Pons (tissue), 1 donor: ENCODE measurements around the gene ABCA13.
A peak's percentile ranks its signal among the peaks of the same experiment; 100 is the strongest.

Source experiments
- DNase-seq: peaks from one replicate; pipeline ENCODE4 v3.0.0-alpha.2; 2016; ENCODE audit warnings: low spot score

ABCA13 gene

GRCh38 chr7:48366096-48366495 lies 194.8 kb downstream of the ABCA13 start:
- DNase-seq, result no peak

DNA sequence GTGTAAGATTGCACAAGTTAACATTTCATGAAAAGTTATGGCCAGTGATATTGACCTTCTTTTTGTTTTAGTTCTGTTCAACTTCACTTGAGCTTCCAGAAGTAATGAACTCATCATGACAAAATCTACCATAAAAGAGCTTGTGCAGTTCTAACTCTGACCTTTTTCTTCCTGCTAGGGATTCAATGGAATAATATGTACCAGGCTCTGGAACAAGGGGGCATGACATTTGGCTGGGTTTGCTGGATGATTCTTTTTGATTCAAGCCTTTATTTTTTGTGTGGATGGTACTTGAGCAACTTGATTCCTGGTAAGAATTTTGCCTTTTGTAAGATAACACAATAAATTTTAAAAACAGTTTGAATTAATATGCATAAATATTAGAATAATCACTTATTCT lies 205.0 kb downstream of the ABCA13 start:
- no peak for DNase-seq

GRCh38 chr7:48380921-48381320 lies 209.7 kb downstream of the ABCA13 start:
- DNase-seq, result no peak

DNA sequence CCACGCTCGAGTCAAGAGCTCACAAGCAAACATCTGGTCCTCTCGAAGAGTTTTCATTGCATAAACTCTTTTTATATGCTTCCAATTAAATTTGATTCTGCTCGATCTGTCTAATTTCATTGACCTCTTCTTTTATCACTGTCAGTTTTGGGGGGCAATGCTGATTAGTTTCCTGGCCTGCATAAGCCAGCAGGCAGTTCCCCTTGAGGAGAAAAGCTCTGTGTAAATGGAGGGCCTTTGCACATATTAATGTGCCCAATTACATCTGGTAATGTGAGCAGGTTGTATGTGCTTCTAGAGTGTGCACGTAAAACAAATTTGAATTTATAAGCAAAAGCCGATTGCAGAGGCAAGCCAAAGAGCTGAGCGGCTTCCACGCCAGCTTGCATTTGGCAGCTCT lies 210.3 kb downstream of the ABCA13 start:
- no peak for DNase-seq

GRCh38 chr7:48384180-48384752 lies 213.0 kb downstream of the ABCA13 start:
- DNase-seq, result no peak

DNA sequence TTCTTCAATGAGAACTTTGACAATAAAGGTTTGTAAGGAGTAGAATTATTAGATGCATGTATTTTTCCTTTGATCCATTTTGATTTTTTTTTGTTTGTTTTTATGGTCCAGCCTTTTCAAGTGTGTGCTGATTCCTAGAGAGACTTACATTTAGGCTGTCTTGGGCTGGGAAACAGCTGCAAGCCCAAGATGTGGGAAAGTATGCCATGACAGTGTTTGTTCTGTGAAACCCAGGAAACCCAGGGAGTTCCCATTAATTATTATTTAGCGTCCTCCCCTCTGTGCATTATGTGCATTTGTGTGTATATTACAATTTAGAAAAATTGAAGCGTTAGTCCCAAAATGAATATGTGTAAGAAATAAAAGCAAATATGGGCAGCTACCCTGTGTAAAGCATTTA lies 216.7 kb downstream of the ABCA13 start:
- DNase-seq, result no peak

DNA sequence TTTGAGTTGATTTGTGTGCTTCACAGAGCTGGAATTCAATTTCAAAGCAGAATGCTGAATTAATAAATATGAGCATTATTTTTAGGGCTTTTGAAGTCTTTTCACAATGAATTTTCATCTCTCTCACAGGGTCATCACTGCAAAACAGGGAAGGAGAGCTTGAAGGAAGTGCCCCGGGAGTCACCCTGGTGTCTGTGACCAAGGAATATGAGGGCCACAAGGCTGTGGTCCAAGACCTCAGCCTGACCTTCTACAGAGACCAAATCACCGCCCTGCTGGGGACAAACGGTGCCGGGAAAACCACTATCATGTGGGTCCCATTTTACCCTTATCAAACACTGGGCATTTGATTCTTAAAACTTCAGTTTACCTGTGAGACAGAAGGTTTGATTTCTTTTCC lies 217.7 kb downstream of the ABCA13 start:
- no peak for DNase-seq

GRCh38 chr7:48389977-48390376 lies 218.7 kb downstream of the ABCA13 start:
- DNase-seq, result peak; percentile 11

DNA sequence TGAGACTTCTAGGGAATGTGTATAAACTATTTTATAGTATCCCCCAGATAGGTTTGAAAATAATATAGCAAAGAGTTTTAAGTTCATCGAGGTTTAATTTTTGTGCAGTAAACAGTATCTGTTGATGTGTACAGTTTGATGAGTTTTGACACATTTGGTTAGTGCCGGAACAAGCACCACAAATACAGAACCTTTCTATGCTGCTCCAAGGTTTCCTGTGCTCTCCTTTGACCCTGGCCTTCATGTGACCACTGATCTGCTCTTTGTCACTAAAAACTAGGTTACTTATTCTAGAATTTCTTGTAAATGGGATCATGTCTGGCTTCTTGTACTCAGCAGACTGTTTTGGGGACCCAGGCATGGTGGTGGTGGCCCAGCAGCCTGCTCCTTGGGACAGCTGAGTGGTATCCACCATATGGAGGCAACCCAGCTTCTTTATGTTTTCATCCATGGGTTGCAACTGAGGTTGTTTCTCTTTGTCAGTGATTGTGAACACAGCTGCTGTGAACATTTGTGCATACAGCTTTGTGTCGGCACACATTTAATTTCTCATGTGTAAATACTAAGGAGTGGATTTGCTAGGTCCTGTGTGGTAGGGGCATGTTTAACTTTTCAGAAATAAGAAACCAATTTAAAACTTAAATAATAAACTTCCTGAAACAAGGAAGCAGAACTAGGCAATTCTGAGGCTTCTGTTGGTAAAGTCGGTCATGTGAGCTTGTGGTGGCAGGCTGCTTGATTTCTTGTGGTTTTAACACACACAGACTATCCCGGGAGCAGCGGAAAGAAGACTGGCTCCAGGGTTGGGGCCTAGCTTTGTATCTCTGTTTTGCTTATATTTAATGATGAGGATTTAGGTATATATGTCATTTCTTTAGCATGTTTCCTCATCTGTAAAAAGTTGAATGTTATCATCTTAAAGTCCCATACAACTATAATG lies 219.4 kb downstream of the ABCA13 start:
- peak; percentile 15 for DNase-seq

- DNase-seq, result no peak
These were observed 226.9 kb downstream of the ABCA13 start for GRCh38 chr7:48398191-48398590.

- no peak for DNase-seq
These were observed 231.5 kb downstream of the ABCA13 start for GRCh38 chr7:48402721-48403120.

GRCh38 chr7:48408731-48409130 lies 237.5 kb downstream of the ABCA13 start:
- no peak for DNase-seq

DNA sequence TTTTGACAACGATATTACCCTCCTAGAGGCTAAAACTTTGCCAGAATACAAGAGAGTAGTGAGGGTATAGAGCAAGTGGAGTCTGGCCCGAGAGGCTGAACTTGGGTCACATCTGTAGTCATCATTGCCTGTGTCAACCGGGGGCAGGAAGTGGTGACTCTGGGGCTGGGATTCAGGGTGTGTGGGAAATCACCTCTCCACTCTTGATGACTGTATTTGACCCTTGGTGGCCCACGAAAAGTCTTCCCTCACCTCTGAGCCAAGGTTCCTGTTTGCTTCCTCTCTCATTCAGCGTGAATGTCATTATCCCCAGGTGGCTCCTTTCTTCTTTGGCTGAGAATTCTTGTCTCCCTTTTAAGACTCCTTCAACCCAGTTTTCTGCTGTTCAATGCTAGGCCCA lies 240.4 kb downstream of the ABCA13 start:
- DNase-seq, result no peak

GRCh38 chr7:48414011-48414732 lies 242.9 kb downstream of the ABCA13 start:
- DNase-seq, result no peak

- no peak for DNase-seq
These were observed 245.2 kb downstream of the ABCA13 start for GRCh38 chr7:48416327-48416908.

DNA sequence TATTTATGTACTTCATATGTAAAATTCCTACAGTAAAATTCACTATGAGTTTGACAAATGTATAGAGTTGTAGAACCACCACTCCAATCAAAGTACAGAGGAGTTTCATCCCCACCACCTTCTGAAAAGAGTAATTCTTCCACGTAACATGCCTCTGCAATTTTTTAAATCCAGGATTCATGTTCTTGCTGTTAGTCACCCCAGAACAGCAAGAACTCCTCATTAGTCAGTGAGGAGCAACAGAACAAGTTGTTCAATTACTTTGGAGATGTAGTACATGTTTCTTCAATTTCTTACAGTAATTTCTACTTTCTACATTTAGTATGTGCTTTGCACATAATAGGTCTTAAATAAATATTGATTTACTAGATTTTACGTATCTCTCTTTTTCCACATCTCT lies 248.1 kb downstream of the ABCA13 start:
- DNase-seq, result no peak

GRCh38 chr7:48420206-48420605 lies 248.9 kb downstream of the ABCA13 start:
- no peak for DNase-seq

DNA sequence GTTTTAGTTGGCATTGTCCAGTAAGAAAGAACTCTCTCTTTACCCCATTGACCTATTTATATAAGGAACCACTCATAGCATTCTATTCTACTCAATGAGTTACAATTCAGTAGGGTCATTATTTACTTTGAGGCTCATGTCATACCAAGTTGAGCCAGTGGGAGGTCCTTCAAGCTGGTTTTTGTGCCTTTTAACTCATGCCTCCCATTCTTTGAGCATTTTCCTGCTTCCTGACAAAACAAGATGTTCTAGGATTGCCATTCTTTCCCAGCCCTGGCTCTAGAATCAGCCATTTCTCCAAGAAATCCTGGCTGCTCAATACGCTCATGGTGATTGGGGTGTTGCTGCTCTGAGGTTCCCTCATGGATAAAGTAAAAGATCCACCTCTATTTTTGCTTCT lies 250.1 kb downstream of the ABCA13 start:
- DNase-seq, result no peak

DNA sequence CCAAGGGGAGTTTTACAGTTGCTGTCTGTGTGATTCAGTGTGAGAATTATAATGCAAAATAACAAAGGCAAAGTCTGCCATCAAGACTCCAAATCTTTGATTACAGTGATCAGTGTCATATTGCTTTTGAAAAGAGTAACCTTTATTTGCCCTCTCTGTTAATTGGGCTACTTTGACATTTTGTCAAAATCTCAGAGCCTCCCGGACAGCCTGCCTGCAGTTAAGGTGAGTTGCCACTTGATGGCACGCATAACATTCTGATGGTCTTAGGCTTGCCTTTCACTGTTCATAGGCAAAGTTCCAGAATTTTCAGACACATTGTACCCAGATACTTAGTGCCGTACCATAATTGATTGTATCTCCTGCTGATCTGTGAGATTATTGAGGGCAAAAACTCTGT lies 253.5 kb downstream of the ABCA13 start:
- peak; percentile 17 for DNase-seq

GRCh38 chr7:48426331-48426965 lies 255.2 kb downstream of the ABCA13 start:
- no peak for DNase-seq

- DNase-seq, result no peak
These were observed 255.8 kb downstream of the ABCA13 start for GRCh38 chr7:48426966-48427555.

- DNase-seq, result no peak
These were observed 256.4 kb downstream of the ABCA13 start for GRCh38 chr7:48427671-48428070.
